Tibial nerve (tissue), 3 donors: ENCODE data around the gene DGKK.

Experiments used
- CTCF ChIP-seq, 5 experiments: fragments of 200-600 bp in 3 of 5; fragments of 450-650 bp in 2 of 5; sonication (generic) in 3 of 5; IDR thresholded peaks; one replicate each; pipeline ENCODE4 v1.5.1; 2016 to 2019; ENCODE audit warnings: antibody characterized with exemption in 5 of 5, mild to moderate bottlenecking in 3 of 5, moderate library complexity in 2 of 5
- POLR2A ChIP-seq, 2 donors: fragments of 450-650 bp; IDR thresholded peaks; one replicate each; pipeline ENCODE4 v1.6.1; 2017; ENCODE audit warnings: antibody characterized with exemption in 2 of 2, mild to moderate bottlenecking in 2 of 2, moderate library complexity in 2 of 2

GRCh38 chrX:50381729-50382415, 88.8 kb downstream of the DGKK start:
- TF ChIP-seq CTCF (IDR thresholded peaks at IDR 0.05): no peak
- no peak for TF ChIP-seq POLR2A (IDR thresholded peaks at IDR 0.05)
